Measurements from ENCODE around the gene SVIL.

DNA sequence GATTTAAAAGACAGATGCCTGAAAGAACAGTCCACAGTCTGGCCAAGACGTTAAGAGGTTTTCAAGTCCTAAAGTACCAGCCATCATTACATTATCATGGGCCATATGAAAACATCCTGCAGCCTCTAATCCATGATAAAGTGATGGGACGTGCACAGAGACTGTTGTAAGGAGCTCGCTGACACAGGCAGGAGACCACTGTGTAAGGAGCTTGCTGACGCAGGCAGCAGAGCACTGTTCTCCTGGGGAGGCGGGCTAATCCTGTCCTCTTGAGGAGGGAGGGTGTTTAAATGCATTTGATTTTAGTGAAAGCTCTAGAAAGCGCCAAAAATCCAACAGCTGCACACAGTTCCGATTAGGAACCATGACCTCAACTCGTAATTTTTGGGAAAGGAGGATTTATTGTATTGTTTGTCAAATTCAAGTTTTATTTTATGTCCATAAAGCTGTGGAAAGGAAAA lies 16.9 kb downstream of the SVIL start:
- TF ChIP-seq, protein P1, sequence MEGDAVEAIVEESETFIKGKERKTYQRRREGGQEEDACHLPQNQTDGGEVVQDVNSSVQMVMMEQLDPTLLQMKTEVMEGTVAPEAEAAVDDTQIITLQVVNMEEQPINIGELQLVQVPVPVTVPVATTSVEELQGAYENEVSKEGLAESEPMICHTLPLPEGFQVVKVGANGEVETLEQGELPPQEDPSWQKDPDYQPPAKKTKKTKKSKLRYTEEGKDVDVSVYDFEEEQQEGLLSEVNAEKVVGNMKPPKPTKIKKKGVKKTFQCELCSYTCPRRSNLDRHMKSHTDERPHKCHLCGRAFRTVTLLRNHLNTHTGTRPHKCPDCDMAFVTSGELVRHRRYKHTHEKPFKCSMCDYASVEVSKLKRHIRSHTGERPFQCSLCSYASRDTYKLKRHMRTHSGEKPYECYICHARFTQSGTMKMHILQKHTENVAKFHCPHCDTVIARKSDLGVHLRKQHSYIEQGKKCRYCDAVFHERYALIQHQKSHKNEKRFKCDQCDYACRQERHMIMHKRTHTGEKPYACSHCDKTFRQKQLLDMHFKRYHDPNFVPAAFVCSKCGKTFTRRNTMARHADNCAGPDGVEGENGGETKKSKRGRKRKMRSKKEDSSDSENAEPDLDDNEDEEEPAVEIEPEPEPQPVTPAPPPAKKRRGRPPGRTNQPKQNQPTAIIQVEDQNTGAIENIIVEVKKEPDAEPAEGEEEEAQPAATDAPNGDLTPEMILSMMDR (conservative IDR thresholded peaks at IDR 0.05): no peak
- TF ChIP-seq ZFX (IDR thresholded peaks at IDR 0.05): no peak

Measured in C4-2B (cell line).